Choroid plexus epithelial cell (primary cell): Measurements from ENCODE around the gene PRLR.

ENCODE experiments used
- DNase-seq: peaks from one replicate; pipeline ENCODE4 v3.0.0-alpha.2; 2010; ENCODE audit warnings: low read depth
- H3K4me3 ChIP-seq: 2 replicates; pipeline ENCODE4 v1.5.1; 2011; ENCODE audit warnings: low read depth, mild to moderate bottlenecking, control low read depth, low read length, moderate library complexity
- CTCF ChIP-seq: conservative IDR thresholded peaks from 2 replicates; pipeline ENCODE4 v1.5.1; 2011; ENCODE audit warnings: low read depth, mild to moderate bottlenecking, control low read depth, inconsistent platforms, low read length, moderate library complexity

Gene PRLR

GRCh38 chr5:35134278-35135030 lies 95.8 kb downstream of the PRLR start:
- DNase-seq: no peak
- no peak for TF ChIP-seq CTCF
- no peak overlapping the region for H3K4me3 ChIP-seq

GRCh38 chr5:35133186-35133585 lies 97.1 kb downstream of the PRLR start:
- H3K4me3 ChIP-seq: no peak overlapping the region
- no peak for TF ChIP-seq CTCF
- no peak for DNase-seq

DNA sequence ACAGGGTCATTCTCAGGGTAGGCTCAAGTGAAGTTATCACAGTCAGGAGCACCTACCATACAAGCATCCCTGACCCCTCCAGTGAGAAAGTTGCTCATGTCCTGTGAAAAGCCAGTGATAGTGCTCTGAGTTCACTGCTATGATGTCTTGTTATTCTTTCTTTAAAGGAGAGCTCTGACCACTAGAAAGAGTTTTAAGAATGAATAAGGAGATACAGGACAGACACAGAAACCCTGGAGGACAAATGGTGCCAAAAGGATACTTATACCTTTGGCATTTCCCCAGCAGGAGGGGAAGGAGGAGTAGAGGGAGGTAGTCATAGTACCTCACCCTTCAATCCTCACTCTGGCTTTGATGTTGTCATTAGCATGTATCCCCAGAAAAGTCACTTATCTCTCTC lies 98.6 kb downstream of the PRLR start:
- DNase-seq: peak; percentile 10

GRCh38 chr5:35129921-35130485 lies 100.3 kb downstream of the PRLR start:
- peak; percentile 22 for DNase-seq
- H3K4me3 ChIP-seq: no peak overlapping the region
- no peak for TF ChIP-seq CTCF

More for the DNA sequence above, 98.6 kb downstream of the PRLR start:
- no peak for TF ChIP-seq CTCF
- H3K4me3 ChIP-seq: no peak overlapping the region

- TF ChIP-seq CTCF: no peak
- no peak overlapping the region for H3K4me3 ChIP-seq
- DNase-seq: peak; percentile 89
These were observed 101.0 kb downstream of the PRLR start for GRCh38 chr5:35129276-35129675.

DNA sequence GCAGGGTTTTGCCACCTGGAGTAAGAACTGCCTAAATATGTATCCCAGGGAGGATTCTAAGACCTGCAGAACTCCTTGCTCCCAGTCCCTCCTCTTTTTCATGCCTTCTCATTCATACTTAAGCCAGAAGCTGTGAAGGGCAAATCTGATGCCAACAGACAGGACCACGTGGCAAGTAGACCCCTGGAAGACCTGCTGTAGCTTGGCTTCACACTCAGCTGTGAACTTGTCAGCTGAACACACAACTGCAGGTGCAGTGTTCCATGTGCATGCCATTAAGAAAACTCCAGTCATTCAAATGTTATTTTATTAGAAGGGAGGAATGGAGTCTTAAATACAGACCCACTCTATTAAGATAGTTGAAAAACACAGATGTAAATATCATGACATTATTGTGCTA lies 103.3 kb downstream of the PRLR start:
- no peak for DNase-seq
- TF ChIP-seq CTCF: no peak
- no peak overlapping the region for H3K4me3 ChIP-seq

DNA sequence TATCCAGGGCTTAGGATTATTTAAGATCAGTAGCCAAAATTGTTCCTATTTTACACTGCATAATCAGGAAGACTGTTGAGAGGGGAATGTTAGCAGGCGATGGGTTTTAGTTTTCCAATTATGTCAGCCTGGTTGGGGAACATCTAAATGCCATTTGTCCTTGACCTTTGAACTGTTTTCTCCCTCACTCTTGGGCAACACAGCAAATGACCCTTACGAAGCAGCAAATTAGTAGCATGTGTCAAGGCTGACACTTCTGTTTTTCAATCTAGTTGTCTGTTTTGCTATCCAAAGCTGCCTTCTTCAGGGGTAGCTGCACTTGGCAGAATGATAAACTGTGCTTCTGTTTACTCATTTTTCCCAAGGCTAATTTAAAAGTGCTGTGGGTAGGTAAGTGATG lies 104.5 kb downstream of the PRLR start:
- TF ChIP-seq CTCF: no peak
- no peak overlapping the region for H3K4me3 ChIP-seq
- no peak for DNase-seq
